H1 (cell line): ENCODE results near the gene FAM83B. TPM values are rescaled to one million over a fixed set of nuclear protein-coding genes. Genes with fewer than 3 reads are reported as not detected.

Experiments
- CHD1 ChIP-seq: IDR thresholded peaks from 2 replicates; pipeline ENCODE4 v1.6.1; 2012; ENCODE audit warnings: low read depth, low read length, improper control_type of control experiment
- EP300 ChIP-seq, 2 experiments: IDR thresholded peaks; 1 replicate in 1 of 2; 2 replicates in 1 of 2; pipeline ENCODE4 v1.6.1; 2011 to 2012; ENCODE audit warnings: low read depth in 2 of 2, low read length in 2 of 2, mild to moderate bottlenecking in 2 of 2, borderline replicate concordance in 1 of 2, inconsistent platforms in 1 of 2, moderate library complexity in 1 of 2
- HDAC2 ChIP-seq, 2 experiments: fragments of 300-600 bp in 1 of 2; sonication (generic) in 1 of 2; IDR thresholded peaks; 2 replicates each; pipeline ENCODE4 v1.6.1; 2011 to 2012; ENCODE audit warnings: low read depth in 2 of 2, low read length in 2 of 2, mild to moderate bottlenecking in 2 of 2, moderate library complexity in 2 of 2, borderline replicate concordance in 1 of 2, inconsistent platforms in 1 of 2
- polyA plus RNA-seq, 7 experiments: library from polyadenylated mRNA; depleted of rRNA in 3 of 7; stranded (reverse) in 5 of 7; unstranded in 2 of 7; fragments of >200 nt in 5 of 7; fragments of 200-250 nt in 2 of 7; gene quantifications; 1 replicate in 5 of 7; 2 replicates in 1 of 7; 4 replicates in 1 of 7; pipeline versions ENCODE4 v1.2.1 to v1.2.3, GENCODE V29; 2011 to 2013; ENCODE audit warnings: missing spikeins in 2 of 7, mixed read lengths in 2 of 7
- total RNA-seq: library from RNA; stranded (reverse); fragmentation: NEBNext Ultra II Directional; extraction: Animal tissue kit (Norgen Biotek cat#: 25700); gene quantifications from 2 replicates; pipeline ENCODE4 v1.2.1, GENCODE V29; 2021
- TF ChIP-seq, protein P1 (sequence below): IDR thresholded peaks from 2 replicates; pipeline ENCODE4 v1.6.1; 2011; ENCODE audit warnings: low read length, improper control_type of control experiment

The FAM83B gene
- total and polyA plus RNA-seq, 2 of the 8 experiments (the other 6 are each of a cell fraction or from before 2014, with no cell fraction given): 0.71 to 5.7 TPM

DNA sequence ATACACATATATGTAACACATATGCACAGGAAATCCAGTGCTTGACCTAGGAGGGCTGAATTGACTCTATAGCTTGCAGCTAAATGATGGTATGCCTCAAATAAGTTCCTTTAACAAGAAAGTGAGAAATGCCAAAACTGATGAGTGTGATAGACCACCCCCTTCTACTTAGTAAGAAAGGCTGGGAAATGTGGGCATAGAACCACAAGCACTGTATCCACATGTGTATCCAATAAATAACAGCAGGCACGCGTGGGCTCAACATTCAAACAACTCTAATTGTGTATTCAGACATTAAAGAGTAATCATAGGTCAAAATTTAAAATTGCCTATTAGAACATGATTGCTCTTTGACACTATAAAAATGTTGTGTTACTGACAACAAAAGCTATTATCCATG lies 54.1 kb downstream of the FAM83B start (continued):
- no peak for TF ChIP-seq HDAC2 (IDR thresholded peaks at IDR 0.05; ENCODE audit: borderline replicate concordance in 1 of 2, low read depth in 2 of 2, low read length in 2 of 2)
- TF ChIP-seq, protein P1, sequence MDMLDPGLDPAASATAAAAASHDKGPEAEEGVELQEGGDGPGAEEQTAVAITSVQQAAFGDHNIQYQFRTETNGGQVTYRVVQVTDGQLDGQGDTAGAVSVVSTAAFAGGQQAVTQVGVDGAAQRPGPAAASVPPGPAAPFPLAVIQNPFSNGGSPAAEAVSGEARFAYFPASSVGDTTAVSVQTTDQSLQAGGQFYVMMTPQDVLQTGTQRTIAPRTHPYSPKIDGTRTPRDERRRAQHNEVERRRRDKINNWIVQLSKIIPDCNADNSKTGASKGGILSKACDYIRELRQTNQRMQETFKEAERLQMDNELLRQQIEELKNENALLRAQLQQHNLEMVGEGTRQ: no peak
- no peak for TF ChIP-seq CHD1
- TF ChIP-seq EP300 (IDR thresholded peaks at IDR 0.05; ENCODE audit: borderline replicate concordance in 1 of 2, low read depth in 2 of 2, low read length in 2 of 2): no peak
